ENCODE results near the gene TRAFD1. TPM values are rescaled to one million over a fixed set of nuclear protein-coding genes. Genes with fewer than 3 reads are reported as not detected.
A peak's percentile ranks its signal among the peaks of the same experiment; 100 is the strongest.

TRAFD1 gene
- total and polyA plus RNA-seq, 2 experiments from 2014 or later = 17.4 to 30.4 TPM

DNA sequence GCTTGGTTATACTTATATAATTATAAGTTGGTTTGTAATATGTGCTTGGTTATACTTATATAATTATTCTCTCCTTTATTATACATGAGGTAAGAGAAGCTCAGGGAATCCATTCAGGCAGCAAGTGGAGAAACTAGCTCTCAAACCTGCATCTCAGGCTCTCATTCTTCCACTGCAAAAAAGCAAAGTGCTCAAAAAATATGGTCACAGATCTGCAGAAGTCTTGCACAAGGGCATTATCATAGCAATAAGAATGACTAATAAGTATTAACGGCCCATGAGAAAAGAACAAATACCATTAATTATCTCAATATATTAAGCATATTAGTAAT lies 476 bp upstream of the TRAFD1 start:
- Histone ChIP-seq H3F3A (replicated peaks; ENCODE audit: low read depth) (0 out of 2 replicates have a peak, but pooled peaks cover 3% of the 10 kb centered on the region), H4K20me1 (replicated peaks; ENCODE audit: insufficient read depth) (peaks cover 4% of the 10 kb centered on the region; the same call in 1 of the 2 replicates), H3K36me3 (ENCODE audit: insufficient read depth) (no peaks in the 10 kb centered on the region), H3K27me3 (ENCODE audit: insufficient read depth) (no peaks in the 10 kb centered on the region), H3K9me2 (ENCODE audit: insufficient read depth) (no peaks in the 10 kb centered on the region), H3K4me2 (peak overlapping the region; percentile 36), H3K79me2 (replicated peaks; ENCODE audit: insufficient read depth) (peaks cover 14% of the 10 kb centered on the region), H3K4me3 (no peak overlapping the region; the same call in 1 of the 2 replicates), H3K27ac (ENCODE audit: low read depth) (no peak overlapping the region), H2AFZ (peak overlapping the region; percentile 67; the same call in 1 of the 2 replicates), H3K4me1 (ENCODE audit: insufficient read depth) (peaks cover 24% of the 10 kb centered on the region)
- Mint-ChIP-seq H3K36me3 (ENCODE audit: low read depth) (no peaks in the 10 kb centered on the region; the same call in 2 of the 3 replicates), H3K27ac (no peak overlapping the region), H3K9me3 (no peaks in the 10 kb centered on the region), H3K4me1 (peaks cover 23% of the 10 kb centered on the region), H3K4me3 (peak overlapping the region; percentile 87), H3K27me3 (ENCODE audit: insufficient read depth, low read depth, poor library complexity) (peaks cover 10% of the 10 kb centered on the region)
- DNase-seq (ENCODE audit: low spot score) = no peak
- TF ChIP-seq ZNF331 (CRISPR knock-in tag; IDR thresholded peaks at IDR 0.05; ENCODE audit: low read depth) = no peak
- no peak for TF ChIP-seq EZH2 (IDR thresholded peaks at IDR 0.05; ENCODE audit: low read depth, unreplicated experiment)
- TF ChIP-seq POLR2AphosphoS5 (IDR thresholded peaks at IDR 0.05; ENCODE audit: low read depth) = no peak
- no peak for TF ChIP-seq ETS1 (IDR thresholded peaks at IDR 0.05)
- no peak for ATAC-seq

GRCh38 chr12:112126000-112126438 lies 659 bp downstream of the TRAFD1 start:
- ATAC-seq = peak; percentile 2; the same call in 2 of the 3 replicates
- peak overlapping the region; percentile 85 for H3K4me3 ChIP-seq
- Mint-ChIP-seq H3K27ac (no peak overlapping the region), H3K4me1 (peaks cover 23% of the 10 kb centered on the region), H3K27me3 (ENCODE audit: insufficient read depth, low read depth, poor library complexity) (peaks cover 10% of the 10 kb centered on the region), H3K4me3 (peak overlapping the region; percentile 87), H3K36me3 (ENCODE audit: low read depth) (no peaks in the 10 kb centered on the region; the same call in 2 of the 3 replicates), H3K9me3 (no peaks in the 10 kb centered on the region)
- 0 out of 2 replicates have a peak, but pooled peaks cover 3% of the 10 kb centered on the region for H3F3A ChIP-seq (replicated peaks; ENCODE audit: low read depth)
- H3K27ac ChIP-seq (ENCODE audit: low read depth) = no peak overlapping the region
- H3K4me2 ChIP-seq = peak overlapping the region; percentile 99
- no peaks in the 10 kb centered on the region for H3K27me3 ChIP-seq (ENCODE audit: insufficient read depth)
- peaks cover 4% of the 10 kb centered on the region; the same call in 1 of the 2 replicates for H4K20me1 ChIP-seq (replicated peaks; ENCODE audit: insufficient read depth)
- H3K36me3 ChIP-seq (ENCODE audit: insufficient read depth) = no peaks in the 10 kb centered on the region
- H2AFZ ChIP-seq = peak overlapping the region; percentile 94
- peaks cover 14% of the 10 kb centered on the region for H3K79me2 ChIP-seq (replicated peaks; ENCODE audit: insufficient read depth)
- no peaks in the 10 kb centered on the region for H3K9me2 ChIP-seq (ENCODE audit: insufficient read depth)
- H3K4me1 ChIP-seq (ENCODE audit: insufficient read depth) = peaks cover 24% of the 10 kb centered on the region
- DNase-seq (ENCODE audit: low spot score) = peak; percentile 23
- no peak for TF ChIP-seq ETS1 (IDR thresholded peaks at IDR 0.05)
- no peak for TF ChIP-seq POLR2AphosphoS5 (IDR thresholded peaks at IDR 0.05; ENCODE audit: low read depth)
- TF ChIP-seq ZNF331 (CRISPR knock-in tag; IDR thresholded peaks at IDR 0.05; ENCODE audit: low read depth) = no peak
- TF ChIP-seq EZH2phosphoT487 (IDR thresholded peaks at IDR 0.05; ENCODE audit: unreplicated experiment) = no peak
- no peak for TF ChIP-seq NANOG (IDR thresholded peaks at IDR 0.05; ENCODE audit: borderline replicate concordance)
- no peak for TF ChIP-seq CTCF (conservative IDR thresholded peaks at IDR 0.05; ENCODE audit: low read depth in 2 of 2)
- no peak for TF ChIP-seq REST (IDR thresholded peaks at IDR 0.05; ENCODE audit: unreplicated experiment)
- TF ChIP-seq STAT1 (IDR thresholded peaks at IDR 0.05; ENCODE audit: unreplicated experiment) = no peak
